GM23338 (cell line): ENCODE data around the gene IL17C. TPM values are rescaled to one million over a fixed set of nuclear protein-coding genes. Genes with fewer than 3 reads are reported as not detected.

Experiments
- ATAC-seq: fragments of 200-7000 bp; cut with Tn5 transposase; 3 replicates; pipeline ENCODE4 v1.9.1; 2020
- DNase-seq: peaks from one replicate; pipeline ENCODE4 v3.0.0-alpha.2; 2015; ENCODE audit warnings: low spot score
- H2AFZ ChIP-seq: fragments of 200-600 bp; sonication (generic); 2 replicates; pipeline ENCODE4 v1.8.0; 2016; ENCODE audit warnings: antibody characterized with exemption, mild to moderate bottlenecking, moderate library complexity
- H3F3A ChIP-seq: fragments of 200-600 bp; sonication (generic); replicated peaks from 2 replicates; pipeline ENCODE4 v1.8.0; 2017; ENCODE audit warnings: antibody characterized with exemption, mixed run types, low read depth
- H3K27ac ChIP-seq: fragments of 200-600 bp; sonication (generic); 2 replicates; pipeline ENCODE4 v1.6.1; 2016; ENCODE audit warnings: low read depth
- H3K27me3 ChIP-seq: fragments of 200-600 bp; sonication (generic); 2 replicates; pipeline ENCODE4 v1.8.0; 2016; ENCODE audit warnings: mild to moderate bottlenecking, mixed run types, moderate library complexity; ENCODE audit not compliant: insufficient read depth
- H3K36me3 ChIP-seq: fragments of 200-600 bp; sonication (generic); 2 replicates; pipeline ENCODE4 v1.8.0; 2016; ENCODE audit warnings: mild to moderate bottlenecking; ENCODE audit not compliant: insufficient read depth
- H3K4me1 ChIP-seq: fragments of 200-600 bp; sonication (generic); 2 replicates; pipeline ENCODE4 v1.8.0; 2016; ENCODE audit warnings: mild to moderate bottlenecking, moderate library complexity; ENCODE audit not compliant: insufficient read depth
- H3K4me2 ChIP-seq: fragments of 200-600 bp; sonication (generic); 2 replicates; pipeline ENCODE4 v1.7.1; 2017; ENCODE audit warnings: mixed run types
- H3K4me3 ChIP-seq: fragments of 200-600 bp; sonication (generic); 2 replicates; pipeline ENCODE4 v1.6.1; 2016; ENCODE audit warnings: mixed run types
- H3K79me2 ChIP-seq: fragments of 200-600 bp; sonication (generic); replicated peaks from 2 replicates; pipeline ENCODE4 v1.8.0; 2017; ENCODE audit warnings: mild to moderate bottlenecking; ENCODE audit not compliant: insufficient read depth
- H3K9me2 ChIP-seq: fragments of 200-600 bp; sonication (generic); 2 replicates; pipeline ENCODE4 v1.8.0; 2017; ENCODE audit not compliant: insufficient read depth
- H4K20me1 ChIP-seq: fragments of 200-600 bp; sonication (generic); replicated peaks from 2 replicates; pipeline ENCODE4 v1.8.0; 2017; ENCODE audit warnings: mild to moderate bottlenecking; ENCODE audit not compliant: insufficient read depth
- H3K27ac Mint-ChIP-seq: 2 replicates; pipeline ENCODE4 v1.8.0; 2020; ENCODE audit warnings: inconsistent platforms, mild to moderate bottlenecking, moderate library complexity, mixed read lengths
- H3K27me3 Mint-ChIP-seq: 3 replicates; pipeline ENCODE4 v1.8.0; 2022; ENCODE audit warnings: low read depth, mild to moderate bottlenecking, moderate library complexity, mixed read lengths, inconsistent platforms; ENCODE audit not compliant: insufficient read depth, poor library complexity
- H3K36me3 Mint-ChIP-seq: 3 replicates; pipeline ENCODE4 v1.8.0; 2021; ENCODE audit warnings: low read depth, mild to moderate bottlenecking, inconsistent platforms, moderate library complexity, mixed read lengths
- H3K4me1 Mint-ChIP-seq: 3 replicates; pipeline ENCODE4 v1.8.0; 2020; ENCODE audit warnings: mild to moderate bottlenecking, inconsistent platforms, mixed read lengths
- H3K4me3 Mint-ChIP-seq: 3 replicates; pipeline ENCODE4 v1.8.0; 2021; ENCODE audit warnings: moderate library complexity, mild to moderate bottlenecking, inconsistent platforms, mixed read lengths
- H3K9me3 Mint-ChIP-seq: 3 replicates; pipeline ENCODE4 v1.8.0; 2020; ENCODE audit warnings: moderate library complexity, mild to moderate bottlenecking, inconsistent platforms, mixed read lengths
- CREB1 ChIP-seq: fragments of 250-450 bp; sonication (Bioruptor Pico); IDR thresholded peaks from 2 replicates; pipeline ENCODE4 v1.5.0; 2020; ENCODE audit warnings: low read depth, mild to moderate bottlenecking, moderate library complexity
- CTCF ChIP-seq, 2 experiments: fragments of 200-600 bp in 1 of 2; sonication (generic) in 1 of 2; conservative IDR thresholded peaks; 2 replicates each; pipeline versions ENCODE4 v1.5.1 to v1.6.1; 2016 to 2017; ENCODE audit warnings: antibody characterized with exemption in 2 of 2, low read depth in 2 of 2, mild to moderate bottlenecking in 2 of 2, moderate library complexity in 1 of 2
- ETS1 ChIP-seq: IDR thresholded peaks from 2 replicates; pipeline ENCODE4 v1.6.1; 2016; ENCODE audit warnings: antibody characterized with exemption
- EZH2 ChIP-seq: fragments of 200-600 bp; sonication (generic); IDR thresholded peaks from one replicate; pipeline ENCODE4 v1.8.0; 2017; ENCODE audit warnings: antibody characterized with exemption, mild to moderate bottlenecking, low read depth; ENCODE audit not compliant: unreplicated experiment
- EZH2phosphoT487 ChIP-seq: fragments of 200-600 bp; sonication (generic); IDR thresholded peaks from one replicate; pipeline ENCODE4 v1.8.1; 2018; ENCODE audit warnings: antibody characterized with exemption; ENCODE audit not compliant: unreplicated experiment
- JUNB ChIP-seq: IDR thresholded peaks from one replicate; pipeline ENCODE4 v1.6.1; 2016; ENCODE audit warnings: antibody characterized with exemption; ENCODE audit not compliant: unreplicated experiment
- NANOG ChIP-seq: IDR thresholded peaks from 2 replicates; pipeline ENCODE4 v1.6.1; 2016; ENCODE audit warnings: antibody characterized with exemption, borderline replicate concordance
- POLR2AphosphoS5 ChIP-seq: IDR thresholded peaks from 2 replicates; pipeline ENCODE4 v1.6.1; 2016; ENCODE audit warnings: antibody characterized with exemption, low read depth
- REST ChIP-seq: IDR thresholded peaks from one replicate; pipeline ENCODE4 v1.6.1; 2018; ENCODE audit warnings: antibody characterized with exemption; ENCODE audit not compliant: unreplicated experiment
- STAT1 ChIP-seq: IDR thresholded peaks from one replicate; pipeline ENCODE4 v1.6.1; 2016; ENCODE audit warnings: antibody characterized with exemption; ENCODE audit not compliant: unreplicated experiment
- ZNF114 ChIP-seq: fragments of 250-450 bp; sonication (Bioruptor Pico); IDR thresholded peaks from 2 replicates; pipeline ENCODE4 v1.5.0; 2020; ENCODE audit warnings: mild to moderate bottlenecking, moderate library complexity
- ZNF331 ChIP-seq: fragments of 250-450 bp; sonication (Bioruptor Pico); IDR thresholded peaks from 2 replicates; pipeline ENCODE4 v1.5.0; 2020; ENCODE audit warnings: low read depth, mild to moderate bottlenecking, moderate library complexity
- ZNF462 ChIP-seq: fragments of 250-450 bp; sonication (Bioruptor Pico); IDR thresholded peaks from 2 replicates; pipeline ENCODE4 v1.5.0; 2020; ENCODE audit warnings: mild to moderate bottlenecking, moderate library complexity
- polyA plus RNA-seq: library from polyadenylated mRNA; unstranded; fragments of >200 nt; fragmentation: Nextera tagmentation; extraction: Ambion mirVana; gene quantifications from 2 replicates; pipeline ENCODE4 v1.2.1, GENCODE V29; 2016
- total RNA-seq: library from RNA; depleted of rRNA; stranded (reverse); fragments of >200 nt; shearing (Covaris generic); gene quantifications from 2 replicates; pipeline ENCODE4 v1.2.3, GENCODE V29; 2014

IL17C gene
- total and polyA plus RNA-seq, 2 experiments from 2014 or later, result 2.7 to 3.9 TPM

GRCh38 chr16:88640039-88640495 lies 1.7 kb downstream of the IL17C start:
- DNase-seq, result no peak
- peak overlapping the region; percentile 53; the same call in 2 of the 3 replicates for H3K4me3 Mint-ChIP-seq
- peaks cover 15% of the 10 kb centered on the region for H3K4me1 ChIP-seq
- no peaks in the 10 kb centered on the region for H3K9me2 ChIP-seq
- H3K4me3 ChIP-seq, result peak overlapping the region; percentile 30; the same call in 1 of the 2 replicates
- no peak for ATAC-seq
- 0 out of 2 replicates have a peak, but pooled peaks cover 13% of the 10 kb centered on the region for H3F3A ChIP-seq
- no peak overlapping the region for H3K27ac ChIP-seq
- H3K27ac Mint-ChIP-seq, result no peak overlapping the region
- H3K36me3 ChIP-seq, result no peaks in the 10 kb centered on the region
- H4K20me1 ChIP-seq, result no peaks in the 10 kb centered on the region; the same call in 1 of the 2 replicates
- H3K4me1 Mint-ChIP-seq, result peaks cover 40% of the 10 kb centered on the region
- no peak for TF ChIP-seq EZH2
- no peak for TF ChIP-seq ZNF462 (CRISPR knock-in tag)
- no peak for TF ChIP-seq POLR2AphosphoS5
- TF ChIP-seq REST, result no peak
- TF ChIP-seq NANOG, result no peak
- no peak for TF ChIP-seq CREB1
- no peak for TF ChIP-seq ZNF114 (CRISPR knock-in tag)
- TF ChIP-seq EZH2phosphoT487, result no peak
- no peak for TF ChIP-seq JUNB
- no peak for TF ChIP-seq ETS1
- TF ChIP-seq STAT1, result no peak
- no peak for TF ChIP-seq CTCF (conservative IDR thresholded peaks at IDR 0.05; ENCODE audit: low read depth in 2 of 2)
- TF ChIP-seq ZNF331 (CRISPR knock-in tag), result no peak
- H3K27me3 ChIP-seq, result no peaks in the 10 kb centered on the region; the same call in 1 of the 2 replicates
- H3K79me2 ChIP-seq, result no peaks in the 10 kb centered on the region
- H3K9me3 Mint-ChIP-seq, result peaks cover 6% of the 10 kb centered on the region; the same call in 2 of the 3 replicates
- no peak overlapping the region; the same call in 1 of the 2 replicates for H2AFZ ChIP-seq
- peaks cover 40% of the 10 kb centered on the region for H3K27me3 Mint-ChIP-seq
- peaks cover 15% of the 10 kb centered on the region; the same call in 2 of the 3 replicates for H3K36me3 Mint-ChIP-seq
- peak overlapping the region; percentile 74; the same call in 1 of the 2 replicates for H3K4me2 ChIP-seq
